Stimulated activated effector memory CD8-positive, alpha-beta T cell treated with anti-CD3 and anti-CD28 coated beads, Interleukin-12 subunit alpha, Interleukin-12 subunit beta, amount 100 ng/mL, for 72 hours (primary cell): ENCODE results near the gene SLC8B1.

Source experiments
- ATAC-seq: fragments of 150-1000 bp; cut with Tn5 transposase; 2 replicates; pipeline ENCODE4 v1.10.0; 2021
- DNase-seq, 2 donors: peaks; one replicate each; pipeline ENCODE4 v3.0.0; 2021 to 2022; ENCODE audit warnings: low spot score in 2 of 2
- H3K27ac Mint-ChIP-seq: one replicate; pipeline ENCODE4 v1.8.0; 2022; ENCODE audit warnings: mild to moderate bottlenecking, mixed read lengths
- H3K36me3 Mint-ChIP-seq: one replicate; pipeline ENCODE4 v1.8.0; 2022; ENCODE audit warnings: mild to moderate bottlenecking, mixed read lengths
- H3K4me1 Mint-ChIP-seq: one replicate; pipeline ENCODE4 v1.8.0; 2022; ENCODE audit warnings: mixed read lengths
- H3K4me3 Mint-ChIP-seq: one replicate; pipeline ENCODE4 v1.8.0; 2022; ENCODE audit warnings: mild to moderate bottlenecking, mixed read lengths
- H3K9me3 Mint-ChIP-seq: one replicate; pipeline ENCODE4 v1.8.0; 2022; ENCODE audit warnings: mixed read lengths

The SLC8B1 gene

GRCh38 chr12:113333877-113334785 lies 778 bp downstream of the SLC8B1 start:
- Mint-ChIP-seq H3K4me3 (peak overlapping the region; percentile 91), H3K4me1 (peaks cover 27% of the 10 kb centered on the region), H3K27ac (peak overlapping the region; percentile 67), H3K9me3 (no peaks in the 10 kb centered on the region), H3K36me3 (peaks cover 26% of the 10 kb centered on the region)
- DNase-seq: peak in 1 of 2 donors; percentile 55
- peak; percentile 37 for ATAC-seq

GRCh38 chr12:113333418-113333750 lies 1.5 kb downstream of the SLC8B1 start:
- ATAC-seq (no peak), DNase-seq (no peak)
- H3K4me1 Mint-ChIP-seq: peaks cover 30% of the 10 kb centered on the region
- no peaks in the 10 kb centered on the region for H3K9me3 Mint-ChIP-seq
- peak overlapping the region; percentile 91 for H3K4me3 Mint-ChIP-seq
- no peak overlapping the region for H3K27ac Mint-ChIP-seq
- H3K36me3 Mint-ChIP-seq: peaks cover 31% of the 10 kb centered on the region

- H3K4me3 Mint-ChIP-seq: peak overlapping the region; percentile 91
- ATAC-seq (no peak), DNase-seq (no peak)
- no peak overlapping the region for H3K27ac Mint-ChIP-seq
- peaks cover 33% of the 10 kb centered on the region for H3K36me3 Mint-ChIP-seq
- no peaks in the 10 kb centered on the region for H3K9me3 Mint-ChIP-seq
- peaks cover 34% of the 10 kb centered on the region for H3K4me1 Mint-ChIP-seq
Measured at GRCh38 chr12:113332688-113333417, 2.1 kb downstream of the SLC8B1 start.

- Mint-ChIP-seq H3K4me1 (peaks cover 39% of the 10 kb centered on the region), H3K36me3 (peaks cover 39% of the 10 kb centered on the region), H3K9me3 (no peaks in the 10 kb centered on the region), H3K4me3 (no peak overlapping the region), H3K27ac (no peak overlapping the region)
- no peak for DNase-seq
- no peak for ATAC-seq
Measured at GRCh38 chr12:113330505-113330904, 4.4 kb downstream of the SLC8B1 start.

GRCh38 chr12:113329791-113330417 lies 5.0 kb downstream of the SLC8B1 start:
- DNase-seq: no peak
- ATAC-seq: no peak

GRCh38 chr12:113329022-113329790 lies 5.7 kb downstream of the SLC8B1 start:
- Mint-ChIP-seq H3K36me3 (peaks cover 39% of the 10 kb centered on the region), H3K9me3 (no peaks in the 10 kb centered on the region), H3K4me3 (no peak overlapping the region), H3K4me1 (peaks cover 39% of the 10 kb centered on the region), H3K27ac (peak overlapping the region; percentile 74)
- ATAC-seq (no peak), DNase-seq (no peak)

More at GRCh38 chr12:113329791-113330417, 5.0 kb downstream of the SLC8B1 start:
- H3K4me3 Mint-ChIP-seq: no peak overlapping the region
- H3K4me1 Mint-ChIP-seq: peaks cover 39% of the 10 kb centered on the region
- H3K27ac Mint-ChIP-seq: peak overlapping the region; percentile 74
- H3K36me3 Mint-ChIP-seq: peaks cover 39% of the 10 kb centered on the region
- H3K9me3 Mint-ChIP-seq: no peaks in the 10 kb centered on the region

GRCh38 chr12:113328368-113328889 lies 6.5 kb downstream of the SLC8B1 start:
- DNase-seq (no peak), ATAC-seq (no peak)
- Mint-ChIP-seq H3K27ac (peak overlapping the region; percentile 74), H3K36me3 (peaks cover 39% of the 10 kb centered on the region), H3K4me1 (peaks cover 38% of the 10 kb centered on the region), H3K4me3 (no peak overlapping the region), H3K9me3 (no peaks in the 10 kb centered on the region)

GRCh38 chr12:113326775-113327395 lies 8.0 kb downstream of the SLC8B1 start:
- H3K9me3 Mint-ChIP-seq: no peaks in the 10 kb centered on the region

GRCh38 chr12:113325916-113326315 lies 9.0 kb downstream of the SLC8B1 start:
- DNase-seq (no peak), ATAC-seq (no peak)
- peaks cover 27% of the 10 kb centered on the region for H3K4me1 Mint-ChIP-seq
- H3K9me3 Mint-ChIP-seq: no peaks in the 10 kb centered on the region
- peaks cover 36% of the 10 kb centered on the region for H3K36me3 Mint-ChIP-seq
- no peak overlapping the region for H3K4me3 Mint-ChIP-seq
- no peak overlapping the region for H3K27ac Mint-ChIP-seq

More at GRCh38 chr12:113326775-113327395, 8.0 kb downstream of the SLC8B1 start:
- peaks cover 39% of the 10 kb centered on the region for H3K36me3 Mint-ChIP-seq
- ATAC-seq (no peak), DNase-seq (no peak)
- H3K4me1 Mint-ChIP-seq: peaks cover 31% of the 10 kb centered on the region
- H3K27ac Mint-ChIP-seq: peak overlapping the region; percentile 45
- no peak overlapping the region for H3K4me3 Mint-ChIP-seq

GRCh38 chr12:113322343-113322742 lies 12.6 kb downstream of the SLC8B1 start:
- Mint-ChIP-seq H3K9me3 (no peaks in the 10 kb centered on the region), H3K27ac (peak overlapping the region; percentile 74), H3K36me3 (peaks cover 33% of the 10 kb centered on the region), H3K4me3 (no peak overlapping the region), H3K4me1 (peaks cover 18% of the 10 kb centered on the region)
- no peak for DNase-seq
- ATAC-seq: no peak

GRCh38 chr12:113320401-113320800 lies 14.5 kb downstream of the SLC8B1 start:
- Mint-ChIP-seq H3K4me3 (no peak overlapping the region), H3K4me1 (peaks cover 13% of the 10 kb centered on the region), H3K9me3 (no peaks in the 10 kb centered on the region), H3K36me3 (peaks cover 36% of the 10 kb centered on the region), H3K27ac (peak overlapping the region; percentile 41)
- DNase-seq (no peak), ATAC-seq (no peak)

- DNase-seq (no peak), ATAC-seq (no peak)
- Mint-ChIP-seq H3K4me3 (no peak overlapping the region), H3K27ac (peak overlapping the region; percentile 41), H3K9me3 (no peaks in the 10 kb centered on the region), H3K4me1 (peaks cover 13% of the 10 kb centered on the region), H3K36me3 (peaks cover 42% of the 10 kb centered on the region)
Measured at GRCh38 chr12:113318900-113319628, 15.8 kb downstream of the SLC8B1 start.

- Mint-ChIP-seq H3K4me3 (no peak overlapping the region), H3K27ac (no peak overlapping the region), H3K36me3 (peaks cover 49% of the 10 kb centered on the region), H3K4me1 (peaks cover 7% of the 10 kb centered on the region), H3K9me3 (no peaks in the 10 kb centered on the region)
- no peak for ATAC-seq
- no peak for DNase-seq
Measured at GRCh38 chr12:113318046-113318656, 16.8 kb downstream of the SLC8B1 start.
